ENCODE data around the gene DAB2.

The DAB2 gene

GRCh38 chr5:39387293-39387692 is 37.5 kb downstream of the DAB2 start:
- H3K79me2 ChIP-seq (ENCODE audit: insufficient read depth, low read length): no peaks in the 10 kb centered on the region
- no peaks in the 10 kb centered on the region for H3F3A ChIP-seq (ENCODE audit: insufficient read depth)
- no peak for TF ChIP-seq EZH2phosphoT487 (conservative IDR thresholded peaks at IDR 0.05; ENCODE audit: low read length)
- TF ChIP-seq CTCF (IDR thresholded peaks at IDR 0.05; ENCODE audit: insufficient read depth, low read length, poor library complexity, severe bottlenecking): no peak
- no peaks in the 10 kb centered on the region for H3K27me3 ChIP-seq (ENCODE audit: low read length)
- H3K9ac ChIP-seq (ENCODE audit: low read length): no peak overlapping the region
- no peak overlapping the region for H3K4me3 ChIP-seq (ENCODE audit: insufficient read depth, low read length, poor library complexity, severe bottlenecking)
- H3K36me3 ChIP-seq (ENCODE audit: low read length): no peaks in the 10 kb centered on the region
- no peak overlapping the region for H3K4me2 ChIP-seq (ENCODE audit: low read depth, low read length, poor library complexity, severe bottlenecking)
- no peaks in the 10 kb centered on the region for H3K9me3 ChIP-seq (ENCODE audit: insufficient read depth, low read length)
- no peaks in the 10 kb centered on the region for H3K9me2 ChIP-seq (replicated peaks; ENCODE audit: insufficient read depth, low read length)
- no peak overlapping the region for H3K27ac ChIP-seq (ENCODE audit: low read depth, low read length)
- H4K20me1 ChIP-seq (ENCODE audit: low read depth, low read length): no peaks in the 10 kb centered on the region
- no peak overlapping the region for H2AFZ ChIP-seq (ENCODE audit: low read depth, low read length, severe bottlenecking)

GRCh38 chr5:39384271-39384670 is 40.5 kb downstream of the DAB2 start:
- Histone ChIP-seq H2AFZ (ENCODE audit: low read depth, low read length, severe bottlenecking) (no peak overlapping the region), H3K36me3 (ENCODE audit: low read length) (no peaks in the 10 kb centered on the region), H3K9me2 (replicated peaks; ENCODE audit: insufficient read depth, low read length) (no peaks in the 10 kb centered on the region), H3K4me2 (ENCODE audit: low read depth, low read length, poor library complexity, severe bottlenecking) (no peak overlapping the region), H3K9ac (ENCODE audit: low read length) (no peak overlapping the region), H4K20me1 (ENCODE audit: low read depth, low read length) (no peaks in the 10 kb centered on the region), H3K79me2 (ENCODE audit: insufficient read depth, low read length) (no peaks in the 10 kb centered on the region), H3K4me3 (ENCODE audit: insufficient read depth, low read length, poor library complexity, severe bottlenecking) (no peak overlapping the region), H3K9me3 (ENCODE audit: insufficient read depth, low read length) (no peaks in the 10 kb centered on the region), H3K27me3 (ENCODE audit: low read length) (no peaks in the 10 kb centered on the region), H3F3A (ENCODE audit: insufficient read depth) (no peaks in the 10 kb centered on the region), H3K27ac (ENCODE audit: low read depth, low read length) (no peak overlapping the region)
- no peak for TF ChIP-seq CTCF (IDR thresholded peaks at IDR 0.05; ENCODE audit: insufficient read depth, low read length, poor library complexity, severe bottlenecking)
- no peak for TF ChIP-seq EZH2phosphoT487 (conservative IDR thresholded peaks at IDR 0.05; ENCODE audit: low read length)

GRCh38 chr5:39381376-39381775 is 43.4 kb downstream of the DAB2 start:
- Histone ChIP-seq H2AFZ (ENCODE audit: low read depth, low read length, severe bottlenecking) (no peak overlapping the region), H4K20me1 (ENCODE audit: low read depth, low read length) (no peaks in the 10 kb centered on the region), H3F3A (ENCODE audit: insufficient read depth) (no peaks in the 10 kb centered on the region), H3K4me2 (ENCODE audit: low read depth, low read length, poor library complexity, severe bottlenecking) (no peak overlapping the region), H3K9me3 (ENCODE audit: insufficient read depth, low read length) (no peaks in the 10 kb centered on the region), H3K36me3 (ENCODE audit: low read length) (no peaks in the 10 kb centered on the region), H3K4me3 (ENCODE audit: insufficient read depth, low read length, poor library complexity, severe bottlenecking) (no peak overlapping the region), H3K27me3 (ENCODE audit: low read length) (no peaks in the 10 kb centered on the region), H3K27ac (ENCODE audit: low read depth, low read length) (no peak overlapping the region), H3K9me2 (replicated peaks; ENCODE audit: insufficient read depth, low read length) (no peaks in the 10 kb centered on the region), H3K9ac (ENCODE audit: low read length) (no peak overlapping the region), H3K79me2 (ENCODE audit: insufficient read depth, low read length) (no peaks in the 10 kb centered on the region)
- TF ChIP-seq EZH2phosphoT487 (conservative IDR thresholded peaks at IDR 0.05; ENCODE audit: low read length): no peak
- no peak for TF ChIP-seq CTCF (IDR thresholded peaks at IDR 0.05; ENCODE audit: insufficient read depth, low read length, poor library complexity, severe bottlenecking)

Measured in SU-DHL-6 (cell line).